PFSK-1 (cell line): ENCODE data around the gene TRAK1.

Source experiments
- POLR2AphosphoS5 ChIP-seq: IDR thresholded peaks from 2 replicates; pipeline ENCODE4 v1.6.1; 2012; ENCODE audit warnings: low read depth, mild to moderate bottlenecking, control low read depth, low read length, moderate library complexity
- REST ChIP-seq, 2 experiments: IDR thresholded peaks; 2 replicates each; pipeline versions ENCODE4 v1.6.1 to v1.8.0; 2011 to 2012; ENCODE audit warnings: low read depth in 2 of 2, low read length in 2 of 2, control low read depth in 1 of 2, inconsistent platforms in 1 of 2, mild to moderate bottlenecking in 1 of 2, moderate library complexity in 1 of 2; ENCODE audit not compliant: insufficient read depth in 1 of 2
- SIN3A ChIP-seq: IDR thresholded peaks from 2 replicates; pipeline ENCODE4 v1.6.1; 2012; ENCODE audit warnings: mild to moderate bottlenecking, low read length, moderate library complexity, borderline replicate concordance; ENCODE audit not compliant: insufficient read depth
- TAF1 ChIP-seq: IDR thresholded peaks from 2 replicates; pipeline ENCODE4 v1.6.1; 2012; ENCODE audit warnings: low read length, control low read depth, borderline replicate concordance; ENCODE audit not compliant: insufficient read depth

GRCh38 chr3:42133500-42134298, 42.5 kb downstream of the TRAK1 start:
- TF ChIP-seq POLR2AphosphoS5 (no peak), TAF1 (no peak), REST (IDR thresholded peaks at IDR 0.05; ENCODE audit: insufficient read depth in 1 of 2, low read depth in 2 of 2, low read length in 2 of 2) (no peak), SIN3A (no peak)
